H1 (cell line): ENCODE results near the gene DAB2IP. TPM values are rescaled to one million over a fixed set of nuclear protein-coding genes. Genes with fewer than 3 reads are reported as not detected.

ENCODE experiments used
- polyA plus RNA-seq, 7 experiments: library from polyadenylated mRNA; depleted of rRNA in 3 of 7; stranded (reverse) in 5 of 7; unstranded in 2 of 7; fragments of >200 nt in 5 of 7; fragments of 200-250 nt in 2 of 7; gene quantifications; 1 replicate in 5 of 7; 2 replicates in 1 of 7; 4 replicates in 1 of 7; pipeline versions ENCODE4 v1.2.1 to v1.2.3, GENCODE V29; 2011 to 2013; ENCODE audit warnings: missing spikeins in 2 of 7, mixed read lengths in 2 of 7
- total RNA-seq: library from RNA; stranded (reverse); fragmentation: NEBNext Ultra II Directional; extraction: Animal tissue kit (Norgen Biotek cat#: 25700); gene quantifications from 2 replicates; pipeline ENCODE4 v1.2.1, GENCODE V29; 2021
- TF ChIP-seq, protein P1 (sequence below): IDR thresholded peaks from 2 replicates; pipeline ENCODE4 v1.6.1; 2012; ENCODE audit warnings: inconsistent platforms

DAB2IP gene
- total and polyA plus RNA-seq, 2 of the 8 experiments (the other 6 are each of a cell fraction or from before 2014, with no cell fraction given), result 19.7 to 39.5 TPM

DNA sequence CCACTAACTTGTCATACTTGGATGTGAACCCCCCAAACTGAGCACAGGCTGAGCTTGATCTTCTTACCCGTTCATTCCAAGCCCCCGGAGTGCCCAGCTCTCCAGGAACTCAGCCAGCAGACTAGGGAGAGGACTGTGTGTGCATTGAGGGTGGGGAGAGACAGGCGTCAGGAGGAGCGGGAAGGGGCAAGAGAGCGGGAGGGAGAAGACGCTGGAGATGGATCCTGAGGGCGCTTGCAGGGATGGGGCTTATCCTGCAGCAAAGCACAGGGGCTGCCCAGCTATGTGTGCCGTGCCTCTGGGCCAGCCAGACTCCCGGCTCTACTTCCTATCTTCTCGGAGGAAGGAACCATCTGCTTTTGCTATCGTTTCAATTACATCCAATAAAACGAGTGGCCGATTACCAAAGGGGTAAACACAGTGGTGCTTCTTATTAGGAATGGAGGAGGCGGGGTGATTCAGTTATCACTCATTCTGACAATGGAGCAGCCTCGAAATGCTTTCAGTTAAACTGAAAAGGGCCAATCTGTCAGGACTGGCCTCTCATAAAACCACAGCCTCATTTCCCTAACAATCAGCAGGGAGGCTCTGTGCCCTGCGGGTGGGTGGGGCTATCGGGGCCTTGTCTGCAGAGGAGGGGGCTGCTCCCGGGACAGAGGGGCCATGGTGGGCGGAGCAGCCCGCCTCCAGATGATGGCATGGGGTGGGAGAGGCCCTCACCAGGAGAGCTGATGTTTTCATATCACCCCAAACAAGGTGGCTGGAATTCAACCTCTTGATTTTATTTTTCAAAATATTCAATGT lies 168.2 kb downstream of the DAB2IP start (continued):
- TF ChIP-seq, protein P1, sequence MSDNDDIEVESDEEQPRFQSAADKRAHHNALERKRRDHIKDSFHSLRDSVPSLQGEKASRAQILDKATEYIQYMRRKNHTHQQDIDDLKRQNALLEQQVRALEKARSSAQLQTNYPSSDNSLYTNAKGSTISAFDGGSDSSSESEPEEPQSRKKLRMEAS, result no peak; the same call in 1 of the 2 replicates
